ENCODE results near the gene JCHAIN. TPM values are rescaled to one million over a fixed set of nuclear protein-coding genes. Genes with fewer than 3 reads are reported as not detected.
"Not testable (repeated sequence)": the region's sequence is repeated elsewhere in the genome, so short reads cannot be mapped to it uniquely, and the experiment has no call there.

JCHAIN gene
- polyA plus RNA-seq, 1 donor (not counting 4 experiments of a cell fraction or from before 2014, with no cell fraction given), result not detected

- H3K9me3 ChIP-seq (ENCODE audit: control insufficient read depth, low read depth, low read length), result no peaks in the 10 kb centered on the region
- no peaks in the 10 kb centered on the region for H4K20me1 ChIP-seq (ENCODE audit: control insufficient read depth, extremely low read depth, insufficient read depth, low read length)
- no peaks in the 10 kb centered on the region for H3K4me1 ChIP-seq (ENCODE audit: control insufficient read depth, extremely low read depth, insufficient read depth, low read length)
- H3K4me3 ChIP-seq (ENCODE audit: control insufficient read depth in 2 of 3, extremely low read depth in 1 of 3, insufficient read depth in 2 of 3, low read depth in 1 of 3, low read length in 3 of 3), result no peak overlapping the region
- no peak overlapping the region for H3K27ac ChIP-seq (ENCODE audit: control insufficient read depth, insufficient read depth, low read length)
- DNase-seq (ENCODE audit: low read depth, low spot score), result no peak
- no peak overlapping the region for H3K4me2 ChIP-seq (ENCODE audit: control insufficient read depth, extremely low read depth, insufficient read depth, low read depth, low read length)
- H3K79me2 ChIP-seq (ENCODE audit: control insufficient read depth, insufficient read depth, low read length), result no peaks in the 10 kb centered on the region
- dilution Hi-C loops (cut with MboI; ENCODE audit: extremely low pct_ligation_motif_present, low sequenced_read_pairs), result no loop called here
- FAIRE-seq, result no peak
- no peaks in the 10 kb centered on the region for H3K36me3 ChIP-seq (ENCODE audit: control insufficient read depth in 2 of 2, extremely low read depth in 1 of 2, insufficient read depth in 2 of 2, low read length in 2 of 2)
- TF ChIP-seq EZH2 (IDR thresholded peaks at IDR 0.05; ENCODE audit: low read length), result no peak
- no peak for TF ChIP-seq CTCF (optimal IDR thresholded peaks at IDR 0.05 in 1 of 3, IDR thresholded peaks at IDR 0.05 in 1 of 3, conservative IDR thresholded peaks at IDR 0.05 in 1 of 3; ENCODE audit: extremely low read depth in 1 of 3, insufficient read depth in 2 of 3, low read length in 3 of 3)
- no peak overlapping the region for H2AFZ ChIP-seq (ENCODE audit: control insufficient read depth, low read length)
- no peak overlapping the region for H3K9ac ChIP-seq (ENCODE audit: control insufficient read depth, extremely low read depth, insufficient read depth, low read length)
- H3K9me1 ChIP-seq (ENCODE audit: control insufficient read depth, extremely low read depth, insufficient read depth, low read length), result no peaks in the 10 kb centered on the region
- no peaks in the 10 kb centered on the region for H3K27me3 ChIP-seq (ENCODE audit: control insufficient read depth, extremely low read depth, insufficient read depth, low read length)
Observed at GRCh38 chr4:70667740-70668535, 1.6 kb upstream of the JCHAIN start.

GRCh38 chr4:70661309-70661922, 4.9 kb downstream of the JCHAIN start:
- H4K20me1 ChIP-seq (ENCODE audit: control insufficient read depth, extremely low read depth, insufficient read depth, low read length); H3K9me1 ChIP-seq (ENCODE audit: control insufficient read depth, extremely low read depth, insufficient read depth, low read length); dilution Hi-C loops (cut with MboI; ENCODE audit: extremely low pct_ligation_motif_present, low sequenced_read_pairs); FAIRE-seq; DNase-seq (ENCODE audit: low read depth, low spot score); H3K9me3 ChIP-seq (ENCODE audit: control insufficient read depth, low read depth, low read length); H3K27ac ChIP-seq (ENCODE audit: control insufficient read depth, insufficient read depth, low read length); H3K4me3 ChIP-seq (ENCODE audit: control insufficient read depth in 2 of 3, extremely low read depth in 1 of 3, insufficient read depth in 2 of 3, low read depth in 1 of 3, low read length in 3 of 3); H2AFZ ChIP-seq (ENCODE audit: control insufficient read depth, low read length); H3K4me2 ChIP-seq (ENCODE audit: control insufficient read depth, extremely low read depth, insufficient read depth, low read depth, low read length); H3K9ac ChIP-seq (ENCODE audit: control insufficient read depth, extremely low read depth, insufficient read depth, low read length); H3K4me1 ChIP-seq (ENCODE audit: control insufficient read depth, extremely low read depth, insufficient read depth, low read length); H3K79me2 ChIP-seq (ENCODE audit: control insufficient read depth, insufficient read depth, low read length); H3K27me3 ChIP-seq (ENCODE audit: control insufficient read depth, extremely low read depth, insufficient read depth, low read length); H3K36me3 ChIP-seq (ENCODE audit: control insufficient read depth in 2 of 2, extremely low read depth in 1 of 2, insufficient read depth in 2 of 2, low read length in 2 of 2): not testable (repeated sequence)

Data from keratinocyte (primary cell).